HG03280 (cell line): ENCODE results near the gene HAUS1.
"Not testable (repeated sequence)": the region's sequence is repeated elsewhere in the genome, so short reads cannot be mapped to it uniquely, and the experiment has no call there.

Experiments
- ATAC-seq: cut with Tn5 transposase; IDR thresholded peaks from one replicate; pipeline ENCODE4 v1.9.1; 2021; ENCODE audit warnings: mild to moderate bottlenecking, moderate library complexity; ENCODE audit not compliant: unreplicated experiment

HAUS1 gene

DNA sequence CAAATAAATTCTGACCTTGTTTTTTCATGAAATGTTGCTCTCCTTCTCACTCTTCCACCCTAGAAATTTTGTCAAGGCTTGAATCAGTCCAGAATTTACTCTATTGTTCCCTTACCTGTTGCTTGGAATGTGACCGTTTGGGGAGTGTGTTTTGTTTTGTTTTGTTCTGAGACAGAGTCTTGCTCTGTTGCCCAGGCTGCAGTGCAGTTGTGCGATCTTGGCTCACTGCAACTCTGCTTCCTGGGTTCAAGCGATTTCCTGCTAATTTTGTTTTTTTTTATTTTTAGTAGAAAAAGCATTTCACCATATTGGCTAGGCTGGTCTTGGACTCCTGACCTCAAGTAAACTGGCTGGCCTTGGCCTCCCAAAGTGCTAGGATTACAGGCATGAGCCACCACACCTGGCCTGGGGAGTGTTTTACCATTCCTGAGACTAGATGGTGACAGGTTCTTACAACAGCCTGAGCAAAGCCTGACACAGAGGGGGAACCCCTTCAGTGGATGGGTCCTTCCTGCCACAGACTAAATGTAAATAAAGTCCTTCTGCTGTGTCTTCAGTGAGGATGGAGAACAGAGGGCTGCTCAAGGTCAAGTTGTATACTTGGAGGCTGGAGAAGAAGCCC lies 52.0 kb downstream of the HAUS1 start:
- no peak for ATAC-seq

DNA sequence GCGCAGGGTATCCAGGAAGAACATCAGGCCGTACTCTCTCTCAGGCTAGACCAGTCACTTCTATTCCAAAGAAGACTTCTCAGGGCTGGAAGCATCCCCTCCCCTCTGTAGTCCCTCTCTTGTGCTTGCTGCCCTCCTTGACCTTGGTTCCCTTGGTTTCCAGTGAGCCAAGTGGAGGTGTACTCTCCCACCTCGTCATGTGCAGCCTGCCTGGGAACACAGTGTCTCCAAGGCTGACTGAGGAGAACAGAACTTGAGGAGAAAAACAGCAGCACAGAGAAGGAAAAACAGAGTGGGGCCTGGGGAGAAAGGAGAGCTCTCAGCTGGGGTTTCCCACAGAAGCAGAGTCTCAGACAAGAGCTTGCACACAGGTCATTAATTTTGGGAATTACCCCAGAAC lies 52.7 kb downstream of the HAUS1 start:
- no peak for ATAC-seq

DNA sequence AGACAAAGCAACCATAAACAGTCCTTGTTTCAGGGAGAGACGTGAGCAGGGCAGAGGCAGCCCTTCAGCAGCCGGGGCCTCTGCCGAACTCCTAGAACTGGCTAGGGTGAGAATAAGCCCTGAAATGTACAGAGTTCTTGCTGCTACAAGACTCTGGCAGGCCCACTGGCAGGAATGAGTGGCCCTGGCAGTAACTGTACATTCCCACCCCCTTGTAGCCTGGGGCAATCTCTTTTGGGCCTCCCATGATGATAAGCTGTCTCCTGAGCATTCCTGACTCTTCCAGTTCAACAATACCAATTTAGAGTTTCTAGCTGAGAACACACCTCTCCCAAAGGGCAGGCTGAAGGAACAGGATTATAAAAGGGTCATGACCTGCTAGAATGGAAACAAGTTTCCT lies 54.3 kb downstream of the HAUS1 start:
- ATAC-seq = no peak

DNA sequence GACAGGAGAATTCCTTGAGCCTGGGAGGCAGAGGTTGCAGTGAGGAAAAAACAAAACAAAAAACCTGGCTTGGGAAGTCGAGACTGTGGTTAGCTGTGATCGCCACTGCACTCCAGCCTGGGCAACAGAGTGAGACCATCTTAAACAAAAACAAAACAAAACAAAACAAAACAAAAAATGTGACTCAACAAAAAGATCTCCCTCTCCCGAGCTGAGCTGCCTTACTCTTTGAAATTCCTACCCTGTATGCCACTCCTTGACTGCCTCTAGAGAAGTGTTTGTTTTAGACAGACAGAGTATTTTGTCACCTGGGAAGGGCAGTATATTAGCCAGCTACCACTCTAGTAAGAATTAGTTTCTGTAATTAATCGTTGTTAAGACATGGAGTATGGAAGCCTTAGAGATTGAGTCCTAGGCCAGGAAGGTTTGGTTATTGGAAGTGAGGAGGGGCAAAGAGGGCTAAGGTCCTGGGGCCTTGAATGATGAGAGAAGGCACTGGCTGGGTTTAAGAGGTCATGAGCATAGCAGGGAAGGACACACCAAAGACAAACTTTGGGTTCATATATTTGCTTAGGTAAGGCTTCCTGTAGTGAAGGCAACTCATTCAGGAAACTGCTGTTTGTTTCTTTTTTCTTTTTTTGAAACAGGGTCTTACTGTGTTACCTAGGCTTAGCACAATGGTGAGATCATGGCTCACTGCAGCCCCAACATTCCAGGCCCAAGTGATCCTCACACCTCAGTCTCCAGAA lies 56.0 kb downstream of the HAUS1 start:
- ATAC-seq = no peak

DNA sequence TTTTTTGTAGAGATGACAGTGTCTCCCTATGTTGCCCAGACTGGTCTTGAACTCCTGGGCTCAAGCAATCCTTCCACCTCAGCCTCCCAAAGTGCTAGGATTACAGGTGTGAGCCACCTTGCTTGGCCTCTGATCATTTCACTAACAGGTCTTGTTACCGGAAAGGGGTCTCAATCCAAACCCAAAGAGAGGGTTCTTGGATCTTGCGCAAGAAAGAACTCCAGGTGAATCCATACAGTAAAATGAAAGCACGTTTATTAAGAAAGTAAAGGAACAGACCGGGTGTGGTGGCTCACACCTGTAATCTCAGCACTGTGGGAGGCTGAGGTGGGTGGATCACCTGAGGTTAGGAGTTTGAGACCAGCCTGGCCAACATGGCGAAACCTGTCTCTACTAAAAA lies 56.7 kb downstream of the HAUS1 start:
- ATAC-seq = not testable (repeated sequence)

DNA sequence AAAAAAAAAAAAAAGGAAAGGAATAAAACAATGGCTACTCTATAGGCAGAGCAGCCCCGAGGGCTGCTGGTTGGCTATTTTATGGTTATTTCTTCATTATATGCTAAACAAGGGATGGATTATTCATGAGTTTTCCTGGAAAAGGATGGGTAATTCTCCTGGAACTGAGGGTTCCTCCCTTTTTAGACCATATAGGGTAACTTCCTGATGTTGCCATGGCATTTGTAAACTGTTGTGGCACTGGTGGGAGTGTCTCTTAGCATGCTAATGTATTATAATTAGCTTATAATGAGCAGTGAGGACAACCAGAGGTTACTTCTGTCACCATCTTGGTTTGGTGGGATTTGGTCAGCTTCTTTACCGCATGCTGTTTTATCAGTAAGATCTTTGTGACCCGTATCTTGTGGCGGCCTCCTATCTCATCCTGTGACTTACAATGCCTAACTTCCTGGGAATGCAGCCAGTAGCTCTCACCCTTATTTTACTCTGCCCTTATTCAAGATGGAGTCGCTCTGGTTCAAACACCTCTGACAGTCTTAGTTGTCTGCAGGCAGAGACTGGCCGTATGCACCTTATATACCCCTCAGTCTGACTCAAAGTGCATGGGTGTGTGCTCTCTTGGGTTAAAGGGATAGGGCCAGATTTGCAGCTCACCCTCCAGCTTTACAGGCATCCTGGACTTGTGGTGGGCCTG lies 57.7 kb downstream of the HAUS1 start:
- no peak for ATAC-seq

DNA sequence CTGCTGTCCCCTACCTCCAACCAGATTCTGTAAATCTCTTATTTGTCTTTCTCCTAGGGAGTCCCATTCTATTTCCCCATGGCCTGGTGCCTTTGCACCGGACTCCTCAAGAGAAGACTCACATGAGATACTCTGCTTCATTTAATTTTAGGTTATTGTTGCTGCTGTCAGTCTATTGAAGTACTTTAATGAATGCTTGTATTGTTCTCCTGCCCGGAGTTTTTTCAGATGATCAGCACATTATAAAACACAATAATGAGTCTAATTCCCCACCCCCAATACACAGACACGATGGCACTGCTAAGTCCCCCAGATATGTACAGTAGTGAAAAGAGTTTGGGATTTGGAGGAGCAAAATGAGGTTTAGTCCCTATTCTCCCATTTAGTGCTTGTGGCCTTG lies 58.9 kb downstream of the HAUS1 start:
- ATAC-seq = no peak

DNA sequence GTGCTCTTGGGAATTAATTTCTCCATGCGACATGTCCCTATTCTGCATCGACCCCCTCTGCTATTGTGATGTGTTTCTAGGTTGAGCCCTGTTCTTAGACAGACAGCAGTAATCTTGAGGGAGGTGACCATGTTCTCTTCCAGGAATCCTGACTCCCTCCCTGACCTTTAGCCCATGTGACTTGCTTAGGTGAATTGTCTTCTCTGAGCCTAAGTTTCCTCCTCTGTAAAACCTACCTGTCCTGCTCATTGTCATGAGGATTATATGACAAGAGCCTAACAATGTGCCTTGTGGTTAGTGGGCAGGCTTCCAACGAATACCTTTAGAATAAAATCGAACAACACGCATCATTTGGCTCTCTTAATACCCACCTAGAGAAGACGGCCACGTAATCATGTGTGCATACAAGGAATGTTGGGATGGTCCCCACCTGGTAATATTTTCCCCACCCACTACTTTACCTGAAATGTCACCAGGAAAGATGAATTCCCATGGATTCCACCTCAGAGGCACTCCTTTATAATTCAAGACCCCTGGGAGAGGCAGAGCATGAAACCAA lies 59.8 kb downstream of the HAUS1 start:
- ATAC-seq = no peak

DNA sequence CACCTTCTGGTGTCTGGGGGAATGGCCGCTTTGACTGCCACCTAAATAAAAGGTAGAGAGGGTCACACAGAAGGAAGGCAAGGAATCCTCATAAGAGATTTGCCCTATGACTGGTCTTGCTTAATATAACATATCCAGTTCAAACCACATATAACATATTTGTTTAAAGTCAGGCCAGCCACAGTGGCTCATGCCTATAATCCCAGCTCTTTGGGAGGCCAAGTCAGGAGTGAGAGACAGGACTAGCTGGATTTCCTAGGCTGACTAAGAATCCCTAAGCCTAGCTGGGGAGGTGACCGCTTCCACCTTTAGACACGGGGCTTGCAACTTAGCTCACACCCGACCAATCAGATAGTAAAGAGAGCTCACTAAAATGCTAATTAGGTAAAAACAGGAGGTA lies 60.3 kb downstream of the HAUS1 start:
- not testable (repeated sequence) for ATAC-seq

DNA sequence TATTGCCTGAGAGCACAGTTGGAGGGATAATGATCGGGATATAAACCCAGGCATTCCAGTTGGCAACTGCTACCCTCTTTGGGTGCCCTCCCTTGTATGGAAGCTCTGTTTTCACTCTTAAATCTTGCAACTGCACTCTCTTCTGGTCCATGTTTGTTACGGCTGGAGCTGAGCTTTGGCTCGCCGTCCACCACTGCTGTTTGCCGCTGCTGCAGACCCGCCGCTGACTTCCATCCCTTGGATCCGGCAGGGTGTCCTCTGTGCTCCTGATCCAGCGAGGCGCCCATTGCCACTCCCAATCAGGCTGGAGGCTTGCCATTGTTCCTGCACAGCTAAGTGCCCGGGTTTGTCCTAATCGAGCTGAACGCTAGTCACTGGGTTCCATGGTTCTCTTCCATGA lies 60.7 kb downstream of the HAUS1 start:
- ATAC-seq = no peak

DNA sequence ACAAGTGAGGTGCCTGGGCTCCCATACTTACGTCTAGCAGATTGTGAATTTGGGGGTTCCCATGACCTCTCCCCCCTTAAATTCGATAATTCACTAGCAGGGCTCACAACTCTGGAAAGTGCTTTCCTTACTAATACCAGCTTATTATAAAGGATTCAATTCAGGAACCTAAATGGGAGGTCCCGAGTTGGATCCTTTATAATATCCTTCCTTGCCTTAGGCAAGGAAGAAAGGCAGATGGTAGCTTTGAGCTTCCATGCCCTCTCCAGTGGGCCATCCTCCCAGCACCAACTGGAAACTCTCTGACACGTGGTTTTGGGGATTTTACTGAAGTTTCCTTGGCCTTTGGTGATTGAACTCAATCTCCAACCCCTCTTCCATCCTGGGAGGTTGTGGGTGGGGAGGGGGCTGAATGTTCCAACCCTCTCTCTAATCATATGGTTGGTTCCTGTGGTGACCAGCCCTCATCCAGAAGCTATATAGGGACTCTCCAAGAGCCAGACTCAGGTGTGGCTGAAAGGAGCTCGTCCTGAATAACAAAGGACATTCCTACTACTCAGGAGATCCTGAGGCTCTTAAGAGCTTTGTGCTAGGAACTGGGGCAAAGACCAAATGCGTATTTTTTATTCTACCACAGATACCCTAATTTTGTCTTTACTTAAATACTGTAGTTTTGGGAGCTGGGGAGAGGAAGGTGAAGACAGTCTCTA lies 62.2 kb downstream of the HAUS1 start:
- ATAC-seq = no peak

DNA sequence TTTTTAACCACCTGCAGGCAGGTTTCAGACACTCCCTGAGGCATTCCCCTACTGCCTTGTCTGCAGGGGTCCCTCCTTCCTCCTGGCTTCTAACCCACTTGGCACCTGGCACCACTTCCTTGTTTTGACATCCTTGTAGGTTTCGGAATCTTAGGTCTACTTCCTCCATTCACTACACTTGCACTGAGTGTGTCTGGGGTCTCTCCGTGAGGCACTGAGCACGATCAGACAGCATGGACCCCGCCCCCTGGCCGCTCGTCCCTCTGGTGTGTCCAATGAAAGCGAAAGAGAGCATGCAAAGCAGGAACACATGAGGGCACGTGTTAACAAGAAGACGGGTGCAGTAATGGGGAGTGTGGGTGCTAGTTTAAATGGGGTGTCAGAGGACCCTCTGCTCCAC lies 63.8 kb downstream of the HAUS1 start:
- ATAC-seq = peak; percentile 91

DNA sequence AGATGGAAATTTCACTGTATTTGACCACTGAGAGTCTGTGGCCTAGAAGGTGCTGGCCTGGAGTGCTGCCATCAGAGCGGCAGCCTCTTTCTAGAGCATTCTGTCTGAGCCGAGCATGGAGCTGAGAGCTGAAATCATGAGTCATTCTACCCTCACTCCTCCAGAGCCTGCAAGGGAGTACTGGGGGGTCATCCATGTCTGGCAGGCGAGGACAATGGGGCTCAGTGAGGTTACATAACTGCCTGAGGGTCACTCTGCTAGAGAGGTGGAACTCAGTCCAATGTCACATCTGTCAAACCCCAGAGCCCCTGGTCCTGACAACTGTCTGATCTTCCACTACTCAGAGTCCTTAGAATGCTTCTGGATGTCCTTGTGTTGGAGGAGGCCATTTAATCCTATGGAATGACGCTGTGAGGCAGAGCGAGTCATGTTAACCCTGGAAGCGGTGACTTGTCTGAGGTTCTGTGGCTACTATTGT lies 65.3 kb downstream of the HAUS1 start:
- no peak for ATAC-seq

DNA sequence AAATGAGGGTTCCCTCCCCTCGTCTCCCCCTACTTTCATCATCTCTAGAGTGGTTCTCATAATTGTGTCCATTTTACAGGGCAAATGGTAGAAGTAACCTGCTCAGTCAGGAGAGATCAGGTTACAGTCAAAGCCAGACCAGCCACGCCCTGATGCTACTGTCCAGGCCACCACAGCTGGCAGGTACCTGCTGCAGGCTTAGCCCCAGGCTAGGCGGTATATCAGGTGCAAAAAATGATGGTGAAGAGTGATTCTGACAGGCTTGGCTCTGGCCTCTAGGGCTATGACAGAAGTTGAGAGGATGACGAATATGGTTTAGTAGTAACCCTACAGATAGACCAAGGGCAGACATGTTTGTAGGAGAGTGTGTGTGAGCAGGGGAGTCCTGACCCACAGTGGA lies 67.1 kb downstream of the HAUS1 start:
- ATAC-seq = no peak

DNA sequence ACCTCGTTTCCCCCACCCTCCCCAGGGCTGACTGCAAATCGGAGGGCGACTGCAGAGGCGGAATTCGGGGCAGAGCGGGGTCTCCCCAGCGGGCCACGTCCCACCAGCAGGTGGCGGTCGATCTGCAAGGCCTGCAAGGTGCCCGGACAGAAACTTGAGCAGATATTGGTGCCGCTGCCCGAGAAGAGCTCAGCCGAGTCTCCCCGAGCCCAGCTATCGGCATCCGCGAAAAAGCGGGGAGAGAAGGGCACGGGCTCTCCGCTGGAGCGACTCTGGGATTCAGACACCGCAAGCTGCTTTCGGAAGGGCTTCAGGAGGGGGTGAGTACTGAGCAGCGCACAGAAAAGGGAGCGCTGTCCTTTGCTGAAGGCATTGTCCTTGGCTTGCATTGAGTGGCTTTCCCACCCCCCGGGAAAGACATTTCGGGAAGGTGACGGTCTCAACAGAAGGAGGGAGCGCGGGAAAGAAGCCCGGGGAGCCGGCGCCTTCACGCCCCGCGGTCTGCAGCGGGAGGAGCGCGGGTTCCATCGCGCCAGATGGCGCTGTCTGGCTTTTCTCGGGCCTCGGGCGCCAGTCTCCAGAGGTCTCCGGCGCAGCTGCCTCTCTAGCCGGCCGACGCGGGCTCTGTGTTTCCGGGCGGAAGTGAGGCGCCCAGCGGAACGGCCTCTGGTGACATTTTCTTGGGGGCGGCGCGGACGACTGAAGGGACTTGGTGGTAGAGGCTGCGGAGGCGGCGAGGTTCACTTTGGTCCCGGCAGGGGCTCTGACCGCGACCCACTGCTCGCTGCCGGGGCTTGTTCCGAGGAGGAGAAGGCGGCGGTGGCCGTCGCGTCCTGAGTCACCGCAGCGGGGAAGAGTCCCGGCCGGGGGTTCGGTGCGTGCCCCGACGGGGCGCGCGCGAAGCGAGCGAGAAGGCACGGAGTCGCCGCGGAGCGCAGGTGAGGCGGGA lies 69.5 kb downstream of the HAUS1 start:
- peak; percentile 81 for ATAC-seq

DNA sequence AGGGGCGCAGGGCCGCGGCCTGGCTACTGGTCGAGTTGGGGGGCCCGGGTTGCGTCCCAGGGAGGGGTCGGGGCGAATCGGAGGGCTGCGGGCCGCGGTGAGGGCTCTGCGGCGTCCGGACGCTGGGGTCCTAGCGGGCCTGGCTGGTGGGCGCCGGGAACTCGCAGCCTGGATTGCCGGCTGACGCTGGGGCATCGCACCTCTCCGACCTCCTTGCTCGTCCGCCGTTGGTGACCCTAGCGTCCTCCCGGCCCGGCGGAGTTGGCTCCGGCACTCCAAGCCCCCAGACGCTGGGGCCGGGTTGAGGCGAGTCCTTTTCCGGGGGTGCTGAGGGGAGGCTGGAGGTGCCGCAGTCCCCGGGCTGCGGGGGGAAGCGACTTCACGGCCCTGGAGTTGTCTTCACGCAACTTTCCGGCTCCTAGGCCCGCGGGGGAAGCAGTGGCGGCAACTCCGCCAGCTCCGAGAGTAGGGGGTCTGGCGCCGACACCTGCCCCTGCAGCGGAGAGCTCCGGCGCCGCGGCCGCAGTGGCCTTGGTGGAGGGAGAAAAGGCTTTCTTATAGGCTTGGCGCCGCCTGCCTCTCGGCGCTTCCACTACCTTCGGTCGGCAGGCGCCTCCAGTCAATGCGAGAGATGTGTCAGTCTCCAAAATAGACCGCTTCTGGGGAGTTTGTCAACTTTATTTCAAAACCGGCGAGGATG lies 70.3 kb downstream of the HAUS1 start:
- peak; percentile 17 for ATAC-seq

DNA sequence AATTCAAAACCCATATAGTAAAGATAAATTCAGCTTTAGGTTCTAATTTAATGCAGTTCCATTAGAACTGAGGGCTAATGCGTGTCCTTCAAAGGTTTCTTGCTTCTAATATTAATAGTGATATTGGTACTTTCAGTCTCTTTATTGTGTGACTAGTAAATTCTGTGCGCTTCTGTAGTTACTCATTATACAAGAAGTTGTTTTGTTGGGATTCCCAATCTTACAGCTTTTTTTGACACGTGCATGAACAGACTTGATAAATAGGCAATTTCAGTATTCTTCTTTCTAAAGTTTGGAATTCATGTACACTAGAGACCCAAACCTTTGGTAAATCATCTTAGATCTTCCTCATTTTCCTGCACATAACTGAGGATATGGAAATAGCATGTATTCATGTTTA lies 71.8 kb downstream of the HAUS1 start:
- ATAC-seq = no peak
